Fibroblast of peridontal ligament (primary cell): Measurements from ENCODE around the gene NCF4.
A peak's percentile ranks its signal among the peaks of the same experiment; 100 is the strongest.

Source experiments
- DNase-seq: peaks from one replicate; pipeline ENCODE4 v3.0.0-alpha.2; 2010; ENCODE audit errors: extremely low read depth

NCF4 gene

DNA sequence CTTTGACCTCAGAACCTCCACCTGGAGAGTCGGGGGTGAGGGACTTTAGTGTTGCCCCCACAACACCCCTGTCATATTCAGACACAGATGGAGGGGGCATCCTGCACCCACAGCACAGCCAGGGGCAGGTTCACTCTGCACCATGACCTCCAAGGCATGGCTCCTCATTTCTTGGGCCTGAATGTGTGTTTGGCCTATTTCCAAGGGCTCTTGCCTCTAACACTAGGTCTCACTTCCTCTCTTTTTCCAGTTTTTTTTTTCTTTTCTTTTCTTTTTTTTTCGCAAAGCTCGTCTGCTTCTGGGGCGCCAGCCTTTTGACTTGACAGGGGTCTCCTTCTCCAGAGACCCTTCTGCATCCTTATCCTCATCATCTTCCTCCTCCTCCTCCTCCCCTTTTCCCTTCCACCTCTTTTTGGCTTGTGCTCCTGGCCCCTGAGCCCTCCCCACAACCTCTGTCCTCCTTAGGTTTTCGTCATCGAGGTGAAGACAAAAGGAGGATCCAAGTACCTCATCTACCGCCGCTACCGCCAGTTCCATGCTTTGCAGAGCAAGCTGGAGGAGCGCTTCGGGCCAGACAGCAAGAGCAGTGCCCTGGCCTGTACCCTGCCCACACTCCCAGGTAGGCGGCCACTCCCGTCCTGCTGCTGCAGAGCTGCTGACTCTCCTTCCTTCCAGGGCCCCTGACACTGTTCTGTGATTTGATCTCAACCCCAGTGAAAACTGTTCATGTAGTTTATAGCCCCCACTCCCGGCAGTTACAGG, 3.8 kb downstream of the NCF4 start:
- no peak for DNase-seq

- DNase-seq, result no peak
These were observed 4.5 kb downstream of the NCF4 start for GRCh38 chr22:36865346-36865745.

GRCh38 chr22:36867695-36868094, 6.9 kb downstream of the NCF4 start:
- no peak for DNase-seq

DNA sequence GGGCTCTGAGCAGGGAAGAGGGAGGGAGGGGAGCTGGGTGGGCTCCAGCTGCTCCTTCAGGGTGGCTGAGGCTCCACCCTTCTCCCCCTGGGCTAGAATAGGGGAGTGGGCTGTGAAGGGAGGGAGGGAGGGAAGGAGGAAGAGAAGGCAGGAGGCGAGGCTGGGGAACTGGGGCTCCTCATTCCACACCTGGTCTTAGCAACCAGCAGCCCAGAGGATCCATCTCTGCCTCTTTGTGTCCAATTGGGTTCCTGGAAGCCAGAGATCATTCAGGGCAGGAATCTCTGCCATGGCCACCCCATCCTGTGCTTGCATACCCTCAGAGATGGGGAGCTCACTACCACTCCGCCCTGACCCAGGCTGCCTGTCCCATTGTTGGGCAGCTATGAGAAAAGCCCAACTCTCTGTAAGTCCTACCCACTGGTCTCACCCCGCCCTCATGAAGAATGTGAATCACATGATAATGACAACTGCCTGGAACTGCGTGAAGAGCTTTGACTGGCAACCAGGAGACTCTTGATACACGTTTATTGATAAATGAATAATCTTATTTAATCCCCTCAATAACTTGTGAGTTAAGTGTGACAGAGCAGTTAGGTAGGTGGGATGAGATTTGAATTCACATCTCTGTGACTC, 7.9 kb downstream of the NCF4 start:
- DNase-seq, result no peak

DNA sequence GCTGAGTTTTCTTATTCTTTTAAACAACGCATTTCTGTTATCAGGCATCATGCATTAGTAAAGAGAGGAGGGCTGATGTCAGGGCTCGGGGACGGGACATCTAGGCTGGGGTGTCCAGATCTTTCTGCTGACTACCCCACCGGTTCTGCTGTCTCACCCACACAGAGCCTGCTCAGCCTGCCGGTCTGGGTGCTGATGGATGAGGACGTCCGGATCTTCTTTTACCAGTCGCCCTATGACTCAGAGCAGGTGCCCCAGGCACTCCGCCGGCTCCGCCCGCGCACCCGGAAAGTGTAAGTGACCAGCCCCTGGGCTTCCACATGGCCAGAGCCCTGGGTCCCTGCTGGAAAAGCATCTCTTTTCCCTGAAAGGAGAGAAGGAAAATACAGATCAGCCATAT, 9.4 kb downstream of the NCF4 start:
- DNase-seq, result no peak

- DNase-seq, result no peak
These were observed 10.9 kb downstream of the NCF4 start for GRCh38 chr22:36871669-36872081.

GRCh38 chr22:36872084-36872483, 11.3 kb downstream of the NCF4 start:
- no peak for DNase-seq

GRCh38 chr22:36872866-36873498, 12.2 kb downstream of the NCF4 start:
- DNase-seq, result no peak

- peak; percentile 62 for DNase-seq
These were observed 13.0 kb downstream of the NCF4 start for GRCh38 chr22:36873614-36874308.

GRCh38 chr22:36874309-36874696, 13.5 kb downstream of the NCF4 start:
- DNase-seq, result no peak

- DNase-seq, result no peak
These were observed 13.9 kb downstream of the NCF4 start for GRCh38 chr22:36874736-36875135.

- DNase-seq, result no peak
These were observed 14.9 kb downstream of the NCF4 start for GRCh38 chr22:36875741-36876140.

DNA sequence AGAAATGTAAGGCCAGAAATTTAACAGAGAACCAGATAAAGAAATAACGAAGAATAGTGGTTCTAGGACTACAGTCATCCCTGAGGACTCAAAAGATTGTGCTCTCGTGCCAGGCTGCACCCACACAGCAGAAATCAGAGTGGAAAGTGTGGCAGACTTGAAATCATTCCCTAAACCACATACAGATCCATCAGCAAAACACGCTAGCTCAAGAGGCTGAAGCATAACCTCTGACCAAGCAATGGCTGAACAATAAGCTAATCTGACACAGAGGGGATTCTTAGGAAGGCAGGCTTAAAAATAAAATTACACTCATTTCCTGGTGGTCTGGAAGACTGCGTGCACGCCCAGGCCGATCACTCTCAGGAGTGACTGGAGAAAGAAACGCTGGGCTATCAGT, 19.0 kb downstream of the NCF4 start:
- peak; percentile 68 for DNase-seq

DNA sequence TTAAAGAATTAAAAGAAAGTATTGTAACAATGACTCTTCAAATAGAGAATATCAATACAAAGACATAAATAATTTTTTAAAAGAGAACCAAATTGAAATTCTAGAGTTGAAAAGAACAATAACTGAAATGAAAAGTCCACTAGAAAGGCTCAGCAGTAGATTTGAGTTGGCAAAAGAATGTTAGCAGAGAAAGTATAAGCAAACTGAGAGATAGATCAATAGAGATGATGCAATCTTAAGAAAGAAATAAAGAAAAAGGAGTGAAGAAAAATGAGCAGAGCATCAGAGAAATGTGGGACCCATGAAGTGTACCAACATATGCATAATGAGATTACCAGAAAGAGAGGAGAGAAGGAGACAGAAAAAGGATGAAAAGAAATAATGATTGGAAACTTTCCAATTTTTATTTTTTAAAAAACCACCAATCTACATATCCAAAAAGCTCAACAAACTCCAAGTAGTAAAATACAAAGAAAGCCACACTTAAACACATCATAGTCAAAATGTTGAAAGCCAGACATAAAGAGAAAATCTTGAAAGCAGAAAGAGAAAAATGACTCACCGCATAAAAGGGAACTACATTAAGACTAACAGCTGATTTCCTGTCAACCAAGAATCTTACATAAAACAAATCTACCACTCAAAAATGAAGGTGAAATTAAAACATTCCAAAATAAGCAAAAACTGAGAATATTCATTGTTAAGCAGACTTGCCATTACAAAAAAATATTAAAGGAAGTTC, 20.9 kb downstream of the NCF4 start:
- peak; percentile 5 for DNase-seq

GRCh38 chr22:36884349-36885158, 23.7 kb downstream of the NCF4 start:
- DNase-seq, result no peak

- DNase-seq, result no peak
These were observed 24.7 kb downstream of the NCF4 start for GRCh38 chr22:36885474-36885873.

- DNase-seq, result no peak
These were observed 25.2 kb downstream of the NCF4 start for GRCh38 chr22:36886016-36886415.

DNA sequence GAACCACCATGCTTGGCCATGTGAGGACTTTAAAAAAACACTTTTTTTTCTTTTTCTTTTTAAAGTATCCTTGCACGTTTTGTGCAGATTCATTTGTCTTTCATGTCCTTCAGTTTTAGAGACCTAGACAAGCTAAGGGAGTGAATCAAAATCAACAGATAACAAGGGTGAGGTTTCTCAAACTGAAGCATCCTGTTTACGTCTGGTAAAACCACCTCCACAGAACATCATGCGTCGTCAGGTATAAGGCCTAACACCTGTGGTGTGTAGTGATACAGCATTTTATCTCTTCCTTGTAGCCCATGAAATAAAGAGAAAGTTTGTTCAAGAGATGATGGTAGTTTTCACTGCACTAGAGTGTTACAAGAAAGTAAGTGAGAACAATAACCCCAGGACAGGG, 26.4 kb downstream of the NCF4 start:
- DNase-seq, result no peak

- DNase-seq, result no peak
These were observed 30.8 kb downstream of the NCF4 start for GRCh38 chr22:36891646-36892045.

GRCh38 chr22:36892292-36892691, 31.5 kb downstream of the NCF4 start:
- DNase-seq, result no peak

DNA sequence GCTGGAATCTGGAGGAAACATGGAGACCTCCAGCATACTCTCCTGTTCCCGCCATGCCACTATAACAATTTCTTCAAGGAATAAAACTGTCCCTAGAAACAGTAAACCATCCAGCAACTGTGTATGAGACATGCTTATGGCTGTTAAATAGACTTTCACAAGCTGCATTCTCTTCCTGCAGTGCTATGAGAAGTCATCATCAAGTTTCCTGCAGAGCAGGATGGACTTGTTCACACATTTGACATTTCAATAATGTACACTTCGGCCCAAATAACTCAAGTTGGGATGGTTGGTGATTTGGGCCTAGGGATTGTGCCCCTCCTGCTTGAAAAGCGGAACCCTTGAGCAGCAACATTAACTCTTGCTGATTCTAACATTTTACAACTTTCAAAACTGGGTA, 32.5 kb downstream of the NCF4 start:
- DNase-seq, result no peak
